ENCODE data around the gene FGF14.

Gene FGF14

GRCh38 chr13:102192858-102193257, 209.0 kb downstream of the FGF14 start:
- DNase-seq = no peak
- Mint-ChIP-seq H3K4me1 (peaks cover 4% of the 10 kb centered on the region), H3K27me3 (peaks cover 1% of the 10 kb centered on the region), H3K4me3 (no peak overlapping the region), H3K9me3 (no peaks in the 10 kb centered on the region), H3K36me3 (ENCODE audit: low read depth) (no peaks in the 10 kb centered on the region), H3K27ac (no peak overlapping the region)
- no peak for ATAC-seq

- no peaks in the 10 kb centered on the region for H3K36me3 Mint-ChIP-seq (ENCODE audit: low read depth)
- H3K27ac Mint-ChIP-seq = no peak overlapping the region
- ATAC-seq (no peak), DNase-seq (no peak)
- peaks cover 4% of the 10 kb centered on the region for H3K4me1 Mint-ChIP-seq
- H3K27me3 Mint-ChIP-seq = peaks cover 1% of the 10 kb centered on the region
- no peaks in the 10 kb centered on the region for H3K9me3 Mint-ChIP-seq
- no peak overlapping the region for H3K4me3 Mint-ChIP-seq
Measured at GRCh38 chr13:102191951-102192502, 209.8 kb downstream of the FGF14 start.

GRCh38 chr13:102190930-102191329, 210.9 kb downstream of the FGF14 start:
- no peak for DNase-seq
- no peak for ATAC-seq
- H3K36me3 Mint-ChIP-seq (ENCODE audit: low read depth) = no peaks in the 10 kb centered on the region
- H3K27me3 Mint-ChIP-seq = peaks cover 1% of the 10 kb centered on the region
- peaks cover 4% of the 10 kb centered on the region for H3K4me1 Mint-ChIP-seq
- H3K9me3 Mint-ChIP-seq = no peaks in the 10 kb centered on the region
- no peak overlapping the region for H3K4me3 Mint-ChIP-seq
- no peak overlapping the region for H3K27ac Mint-ChIP-seq

- no peak for ATAC-seq
- Mint-ChIP-seq H3K27me3 (no peaks in the 10 kb centered on the region), H3K27ac (no peak overlapping the region), H3K4me3 (no peak overlapping the region), H3K9me3 (no peaks in the 10 kb centered on the region), H3K36me3 (ENCODE audit: low read depth) (no peaks in the 10 kb centered on the region), H3K4me1 (peaks cover 2% of the 10 kb centered on the region)
- DNase-seq = no peak
Measured at GRCh38 chr13:102187313-102187712, 214.5 kb downstream of the FGF14 start.

- Mint-ChIP-seq H3K27ac (no peak overlapping the region), H3K4me3 (no peak overlapping the region), H3K36me3 (ENCODE audit: low read depth) (no peaks in the 10 kb centered on the region), H3K4me1 (no peaks in the 10 kb centered on the region), H3K27me3 (no peaks in the 10 kb centered on the region), H3K9me3 (no peaks in the 10 kb centered on the region)
- no peak for ATAC-seq
- no peak for DNase-seq
Measured at GRCh38 chr13:102185375-102185984, 216.4 kb downstream of the FGF14 start.

- H3K4me3 Mint-ChIP-seq = no peak overlapping the region
- DNase-seq (no peak), ATAC-seq (no peak)
- no peaks in the 10 kb centered on the region for H3K27me3 Mint-ChIP-seq
- H3K9me3 Mint-ChIP-seq = no peaks in the 10 kb centered on the region
- H3K27ac Mint-ChIP-seq = no peak overlapping the region
- H3K36me3 Mint-ChIP-seq (ENCODE audit: low read depth) = no peaks in the 10 kb centered on the region
- H3K4me1 Mint-ChIP-seq = no peaks in the 10 kb centered on the region
Measured at GRCh38 chr13:102183509-102184182, 218.2 kb downstream of the FGF14 start.

GRCh38 chr13:102182170-102182569, 219.7 kb downstream of the FGF14 start:
- H3K4me1 Mint-ChIP-seq = no peaks in the 10 kb centered on the region
- no peak for ATAC-seq
- H3K27me3 Mint-ChIP-seq = no peaks in the 10 kb centered on the region
- no peaks in the 10 kb centered on the region for H3K36me3 Mint-ChIP-seq (ENCODE audit: low read depth)
- no peak overlapping the region for H3K27ac Mint-ChIP-seq
- no peak for DNase-seq
- H3K9me3 Mint-ChIP-seq = no peaks in the 10 kb centered on the region
- no peak overlapping the region for H3K4me3 Mint-ChIP-seq

GRCh38 chr13:102177431-102177830, 224.4 kb downstream of the FGF14 start:
- no peak for ATAC-seq
- no peak overlapping the region for H3K4me3 Mint-ChIP-seq

GRCh38 chr13:102176846-102177245, 225.0 kb downstream of the FGF14 start:
- ATAC-seq (no peak), DNase-seq (no peak)
- no peak overlapping the region for H3K27ac Mint-ChIP-seq
- no peak overlapping the region for H3K4me3 Mint-ChIP-seq
- no peaks in the 10 kb centered on the region for H3K36me3 Mint-ChIP-seq (ENCODE audit: low read depth)
- no peaks in the 10 kb centered on the region for H3K9me3 Mint-ChIP-seq
- H3K4me1 Mint-ChIP-seq = no peaks in the 10 kb centered on the region
- H3K27me3 Mint-ChIP-seq = no peaks in the 10 kb centered on the region

More at GRCh38 chr13:102177431-102177830, 224.4 kb downstream of the FGF14 start:
- Mint-ChIP-seq H3K9me3 (no peaks in the 10 kb centered on the region), H3K4me1 (no peaks in the 10 kb centered on the region), H3K27me3 (no peaks in the 10 kb centered on the region), H3K36me3 (ENCODE audit: low read depth) (no peaks in the 10 kb centered on the region), H3K27ac (no peak overlapping the region)
- DNase-seq = no peak

- no peaks in the 10 kb centered on the region for H3K27me3 Mint-ChIP-seq
- H3K27ac Mint-ChIP-seq = no peak overlapping the region
- no peaks in the 10 kb centered on the region for H3K9me3 Mint-ChIP-seq
- ATAC-seq = no peak
- H3K4me3 Mint-ChIP-seq = no peak overlapping the region
- no peaks in the 10 kb centered on the region for H3K4me1 Mint-ChIP-seq
- DNase-seq = no peak
- no peaks in the 10 kb centered on the region for H3K36me3 Mint-ChIP-seq (ENCODE audit: low read depth)
Measured at GRCh38 chr13:102172406-102172805, 229.4 kb downstream of the FGF14 start.

GRCh38 chr13:102170305-102170704, 231.5 kb downstream of the FGF14 start:
- no peak for DNase-seq
- H3K27me3 Mint-ChIP-seq = no peaks in the 10 kb centered on the region
- no peaks in the 10 kb centered on the region for H3K9me3 Mint-ChIP-seq
- no peak for ATAC-seq
- H3K4me3 Mint-ChIP-seq = no peak overlapping the region
- no peak overlapping the region for H3K27ac Mint-ChIP-seq
- H3K36me3 Mint-ChIP-seq (ENCODE audit: low read depth) = no peaks in the 10 kb centered on the region
- H3K4me1 Mint-ChIP-seq = no peaks in the 10 kb centered on the region

- H3K4me3 Mint-ChIP-seq = no peak overlapping the region
- no peaks in the 10 kb centered on the region for H3K9me3 Mint-ChIP-seq
- no peaks in the 10 kb centered on the region for H3K36me3 Mint-ChIP-seq (ENCODE audit: low read depth)
- no peaks in the 10 kb centered on the region for H3K27me3 Mint-ChIP-seq
- no peaks in the 10 kb centered on the region for H3K4me1 Mint-ChIP-seq
- DNase-seq (no peak), ATAC-seq (no peak)
- no peak overlapping the region for H3K27ac Mint-ChIP-seq
Measured at GRCh38 chr13:102169471-102170015, 232.3 kb downstream of the FGF14 start.

- Mint-ChIP-seq H3K9me3 (no peaks in the 10 kb centered on the region), H3K36me3 (ENCODE audit: low read depth) (no peaks in the 10 kb centered on the region), H3K4me3 (no peak overlapping the region), H3K27ac (no peak overlapping the region), H3K27me3 (peaks cover 2% of the 10 kb centered on the region), H3K4me1 (no peaks in the 10 kb centered on the region)
- DNase-seq (no peak), ATAC-seq (no peak)
Measured at GRCh38 chr13:102152790-102153189, 249.1 kb downstream of the FGF14 start.

GRCh38 chr13:102147353-102147752, 254.5 kb downstream of the FGF14 start:
- no peaks in the 10 kb centered on the region for H3K36me3 Mint-ChIP-seq (ENCODE audit: low read depth)
- no peak for ATAC-seq
- H3K4me3 Mint-ChIP-seq = no peak overlapping the region
- no peaks in the 10 kb centered on the region for H3K9me3 Mint-ChIP-seq
- H3K27ac Mint-ChIP-seq = no peak overlapping the region
- peaks cover 3% of the 10 kb centered on the region for H3K27me3 Mint-ChIP-seq
- no peak for DNase-seq
- no peaks in the 10 kb centered on the region for H3K4me1 Mint-ChIP-seq

- ATAC-seq (no peak), DNase-seq (no peak)
- Mint-ChIP-seq H3K36me3 (ENCODE audit: low read depth) (no peaks in the 10 kb centered on the region), H3K27me3 (peaks cover 3% of the 10 kb centered on the region), H3K27ac (no peak overlapping the region), H3K9me3 (no peaks in the 10 kb centered on the region), H3K4me3 (no peak overlapping the region), H3K4me1 (no peaks in the 10 kb centered on the region)
Measured at GRCh38 chr13:102145750-102146149, 256.1 kb downstream of the FGF14 start.

Data from activated naive CD8-positive, alpha-beta T cell treated with anti-CD3 and anti-CD28 coated beads, Interleukin-2, amount 50 U/mL, for 24 hours (primary cell).